ENCODE results near the gene NFE2L3.

NFE2L3 gene

DNA sequence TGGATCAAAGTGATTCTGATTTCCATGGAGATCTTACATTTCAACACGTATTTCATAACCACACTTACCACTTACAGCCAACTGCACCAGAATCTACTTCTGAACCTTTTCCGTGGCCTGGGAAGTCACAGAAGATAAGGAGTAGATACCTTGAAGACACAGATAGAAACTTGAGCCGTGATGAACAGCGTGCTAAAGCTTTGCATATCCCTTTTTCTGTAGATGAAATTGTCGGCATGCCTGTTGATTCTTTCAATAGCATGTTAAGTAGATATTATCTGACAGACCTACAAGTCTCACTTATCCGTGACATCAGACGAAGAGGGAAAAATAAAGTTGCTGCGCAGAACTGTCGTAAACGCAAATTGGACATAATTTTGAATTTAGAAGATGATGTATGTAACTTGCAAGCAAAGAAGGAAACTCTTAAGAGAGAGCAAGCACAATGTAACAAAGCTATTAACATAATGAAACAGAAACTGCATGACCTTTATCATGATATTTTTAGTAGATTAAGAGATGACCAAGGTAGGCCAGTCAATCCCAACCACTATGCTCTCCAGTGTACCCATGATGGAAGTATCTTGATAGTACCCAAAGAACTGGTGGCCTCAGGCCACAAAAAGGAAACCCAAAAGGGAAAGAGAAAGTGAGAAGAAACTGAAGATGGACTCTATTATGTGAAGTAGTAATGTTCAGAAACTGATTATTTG is 33.3 kb downstream of the NFE2L3 start:
- H3K27ac ChIP-seq, result peak overlapping the region in 3 of 11 experiments; percentile 1 to 50 (median 17); a peak in 1 of 22 replicates
- peaks cover 70 to 99% (median 93%) of the 10 kb centered on the region in 11 experiments for H4K20me1 ChIP-seq
- H3K4me3 ChIP-seq, result no peak overlapping the region
- TF ChIP-seq Cebpa-rat (IDR thresholded peaks at IDR 0.05), result no peak
- H3K4me1 ChIP-seq, result peaks cover 0 to 15% (median 0%) of the 10 kb centered on the region in 10 experiments; a peak in 3 of 20 replicates
- peaks cover 23 to 54% (median 32%) of the 10 kb centered on the region in 11 experiments for H3K36me3 ChIP-seq
- H3K9ac ChIP-seq, result no peak overlapping the region
- H3K4me2 ChIP-seq, result no peak overlapping the region
- H3K27me3 ChIP-seq, result no peaks in the 10 kb centered on the region
- no peaks in the 10 kb centered on the region for H3K9me3 ChIP-seq (replicated peaks in 1 of 11)

DNA sequence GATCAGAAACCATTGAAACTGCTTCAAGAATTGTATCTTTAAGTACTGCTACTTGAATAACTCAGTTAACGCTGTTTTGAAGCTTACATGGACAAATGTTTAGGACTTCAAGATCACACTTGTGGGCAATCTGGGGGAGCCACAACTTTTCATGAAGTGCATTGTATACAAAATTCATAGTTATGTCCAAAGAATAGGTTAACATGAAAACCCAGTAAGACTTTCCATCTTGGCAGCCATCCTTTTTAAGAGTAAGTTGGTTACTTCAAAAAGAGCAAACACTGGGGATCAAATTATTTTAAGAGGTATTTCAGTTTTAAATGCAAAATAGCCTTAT is 33.8 kb downstream of the NFE2L3 start:
- Histone ChIP-seq H4K20me1 (peaks cover 74 to 100% (median 94%) of the 10 kb centered on the region in 11 experiments), H3K4me3 (no peak overlapping the region), H3K9ac (no peak overlapping the region), H3K36me3 (peaks cover 28 to 59% (median 37%) of the 10 kb centered on the region in 11 experiments), H3K9me3 (replicated peaks in 1 of 11) (no peaks in the 10 kb centered on the region), H3K4me1 (peaks cover 0 to 15% (median 2%) of the 10 kb centered on the region in 10 experiments; a peak in 4 of 20 replicates), H3K27me3 (no peaks in the 10 kb centered on the region), H3K4me2 (no peak overlapping the region), H3K27ac (0 out of 22 replicates have a peak overlapping the region, but pooled peaks of 2 of the 11 experiments have one; percentile 1 to 14)
- no peak for TF ChIP-seq Cebpa-rat (IDR thresholded peaks at IDR 0.05)

DNA sequence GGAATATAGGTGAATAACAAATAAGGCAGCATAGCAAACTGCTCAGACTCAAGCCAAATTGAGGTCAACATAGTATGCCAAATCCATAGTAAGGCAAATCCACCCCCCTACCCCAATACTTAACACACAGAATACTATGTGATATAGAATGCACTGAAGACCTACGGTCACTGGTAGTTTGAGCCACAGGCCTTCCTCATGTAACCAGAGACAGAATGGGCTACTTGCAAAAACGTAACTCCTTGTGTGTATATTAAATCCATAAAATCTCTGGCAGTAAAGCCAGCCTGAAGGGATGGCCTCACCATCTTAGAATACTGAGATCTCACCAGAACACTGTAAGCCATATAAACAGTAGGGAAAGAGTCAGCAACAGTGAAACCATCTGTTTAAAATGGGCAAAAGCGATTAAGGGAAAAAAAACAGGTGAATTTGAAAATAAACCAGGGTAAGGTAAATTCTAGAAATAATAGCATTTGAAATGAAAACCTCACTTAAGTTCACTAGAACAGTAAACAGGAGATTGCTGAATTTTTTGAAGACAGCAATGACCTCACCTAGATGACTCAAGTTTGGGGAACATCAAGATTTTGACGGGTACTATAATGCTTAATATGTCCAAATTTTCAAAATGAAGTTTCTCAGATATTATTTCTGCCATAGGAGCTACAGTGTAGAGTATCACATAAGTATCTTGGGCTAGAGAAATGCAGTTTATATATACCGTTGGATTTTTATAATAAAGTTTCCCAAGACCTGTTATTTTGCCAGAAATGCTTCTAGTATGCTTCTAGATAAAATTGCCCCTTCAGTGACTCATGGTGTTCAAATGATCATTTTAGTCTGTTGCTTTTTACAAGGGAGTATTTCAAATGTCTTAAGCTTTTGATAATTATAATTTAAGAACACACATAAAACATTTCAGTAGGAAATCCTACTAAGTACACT is 34.6 kb downstream of the NFE2L3 start:
- peaks cover 80 to 100% (median 97%) of the 10 kb centered on the region in 11 experiments for H4K20me1 ChIP-seq
- peaks cover 0 to 16% (median 3%) of the 10 kb centered on the region in 10 experiments; a peak in 4 of 20 replicates for H3K4me1 ChIP-seq

DNA sequence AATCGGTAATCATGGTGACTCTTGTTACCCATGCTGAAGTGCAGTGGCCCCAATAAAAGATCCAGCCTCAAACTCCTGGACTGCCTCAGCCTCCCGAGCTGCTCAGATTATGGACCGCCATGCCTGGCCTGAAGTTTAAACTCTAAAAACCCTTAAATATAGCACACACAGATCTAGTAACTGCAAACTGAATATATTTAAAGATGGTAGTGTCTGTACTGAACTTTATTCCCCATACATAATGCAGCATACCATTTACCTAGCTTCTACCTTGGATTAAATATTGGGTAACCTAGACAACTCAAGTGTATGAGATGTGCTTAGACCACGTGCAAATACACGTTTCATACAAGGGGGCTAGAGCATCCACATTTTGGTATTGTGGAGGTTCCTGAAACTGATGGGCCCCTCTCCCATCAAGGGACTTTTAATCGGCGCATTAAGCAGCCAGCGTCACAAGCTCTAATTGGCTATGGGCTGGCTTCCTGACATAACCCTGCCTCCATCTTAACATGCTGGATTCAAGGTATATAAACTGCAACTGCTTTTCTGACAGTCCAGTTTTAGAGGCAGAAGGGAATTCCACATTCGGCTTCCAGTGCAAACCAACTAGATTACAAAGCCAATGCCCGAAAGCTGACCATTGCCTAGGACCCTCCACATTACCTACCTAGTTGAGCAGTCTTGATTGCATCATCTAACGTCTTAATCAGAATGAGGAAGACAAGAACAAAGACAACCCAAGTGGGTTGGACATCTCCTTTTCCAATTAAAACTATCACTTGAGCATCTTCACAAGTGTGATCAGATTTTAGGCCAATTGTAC is 35.6 kb downstream of the NFE2L3 start:
- Histone ChIP-seq H3K27ac (peak overlapping the region in 7 of 11 experiments; percentile 1 to 45 (median 31); a peak in 9 of 22 replicates), H3K9me3 (replicated peaks in 1 of 11) (no peaks in the 10 kb centered on the region), H3K4me2 (no peak overlapping the region), H3K9ac (no peak overlapping the region), H4K20me1 (peaks cover 89 to 100% (median 100%) of the 10 kb centered on the region in 11 experiments), H3K4me3 (no peak overlapping the region), H3K27me3 (no peaks in the 10 kb centered on the region), H3K36me3 (peaks cover 46 to 77% (median 55%) of the 10 kb centered on the region in 11 experiments), H3K4me1 (peaks cover 3 to 24% (median 8%) of the 10 kb centered on the region in 10 experiments)
- TF ChIP-seq Cebpa-rat (IDR thresholded peaks at IDR 0.05), result peak in 5 of 11 experiments; percentile 32 to 76 (median 56); a peak in 8 of 22 replicates

More for the DNA sequence above, 34.6 kb downstream of the NFE2L3 start:
- no peak for TF ChIP-seq Cebpa-rat (IDR thresholded peaks at IDR 0.05)
- Histone ChIP-seq H3K27ac (0 out of 22 replicates have a peak overlapping the region, but pooled peaks of 1 of the 11 experiments have one; percentile 1), H3K36me3 (peaks cover 37 to 68% (median 45%) of the 10 kb centered on the region in 11 experiments), H3K4me3 (no peak overlapping the region), H3K9ac (no peak overlapping the region), H3K27me3 (no peaks in the 10 kb centered on the region), H3K9me3 (replicated peaks in 1 of 11) (no peaks in the 10 kb centered on the region), H3K4me2 (no peak overlapping the region)

DNA sequence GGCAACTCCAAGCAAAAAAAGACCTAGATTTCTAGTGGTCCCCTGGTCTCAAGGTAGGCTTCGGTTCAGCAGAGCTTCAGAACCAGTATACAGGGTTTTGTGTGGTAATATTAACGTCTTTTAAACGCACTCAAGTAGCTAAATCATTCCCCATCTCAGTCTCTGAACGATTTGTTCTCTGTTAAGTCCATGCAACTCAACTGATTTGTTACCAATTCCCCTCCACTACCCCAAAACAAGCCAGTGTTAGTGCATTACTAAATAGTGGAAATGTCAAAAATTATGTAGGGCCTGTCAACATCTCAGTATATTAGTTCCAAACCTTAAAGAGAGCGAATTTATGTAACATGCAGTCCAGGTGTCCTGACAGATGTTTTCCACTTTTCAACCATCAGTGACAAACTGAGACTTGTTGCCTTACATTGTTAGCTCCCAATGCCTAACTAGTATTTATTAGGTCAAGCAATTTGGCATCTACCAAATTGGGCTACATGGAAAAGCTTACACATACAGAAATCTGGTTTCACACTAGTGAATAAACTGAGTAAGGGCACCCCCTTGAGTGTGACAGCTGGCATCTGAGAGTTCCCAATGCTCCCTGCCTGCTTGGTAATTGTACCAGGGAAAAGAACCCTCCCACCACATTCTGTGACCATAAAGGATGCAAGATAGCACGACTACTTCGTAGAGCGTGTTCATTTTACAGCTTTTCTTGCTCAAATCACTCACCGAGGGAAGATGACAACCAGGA is 36.4 kb downstream of the NFE2L3 start:
- peaks cover 54 to 85% (median 63%) of the 10 kb centered on the region in 11 experiments for H3K36me3 ChIP-seq
- peak overlapping the region in 5 of 11 experiments; percentile 27 to 39 (median 31); a peak in 6 of 22 replicates for H3K27ac ChIP-seq
- H3K4me2 ChIP-seq, result no peak overlapping the region
- no peak overlapping the region for H3K4me3 ChIP-seq
- H3K27me3 ChIP-seq, result no peaks in the 10 kb centered on the region
- H3K4me1 ChIP-seq, result peaks cover 11 to 32% (median 16%) of the 10 kb centered on the region in 10 experiments
- no peak overlapping the region for H3K9ac ChIP-seq
- peaks cover 96 to 100% (median 100%) of the 10 kb centered on the region in 11 experiments for H4K20me1 ChIP-seq
- no peaks in the 10 kb centered on the region for H3K9me3 ChIP-seq (replicated peaks in 1 of 11)
- no peak; a peak in 1 of 22 replicates for TF ChIP-seq Cebpa-rat (IDR thresholded peaks at IDR 0.05)

DNA sequence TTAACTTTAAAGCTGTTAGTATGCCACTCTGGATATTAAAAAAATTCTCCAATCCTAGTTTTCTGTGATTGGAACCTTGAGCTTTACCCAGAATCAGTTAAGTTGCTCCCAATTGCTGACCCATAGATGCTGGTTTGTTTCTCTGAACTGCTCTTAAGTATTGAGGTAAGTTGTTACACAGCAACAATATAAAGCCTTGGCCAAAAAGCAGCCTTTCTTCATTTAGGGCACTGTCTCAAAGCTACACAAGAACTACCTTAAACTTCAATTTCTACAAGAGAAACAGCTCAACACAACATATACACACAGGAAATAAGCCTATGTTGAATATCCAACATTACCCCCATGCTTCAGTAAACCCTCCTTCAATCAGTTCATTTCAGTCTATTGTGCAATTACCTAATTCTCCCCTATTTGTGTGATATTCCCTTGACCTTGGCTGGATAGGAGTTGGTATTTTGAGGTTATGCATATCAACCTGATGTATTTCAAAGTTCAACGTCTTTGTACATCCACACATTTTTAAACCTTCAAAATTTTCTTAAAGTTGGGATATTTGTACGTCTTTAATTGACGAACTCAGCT is 37.1 kb downstream of the NFE2L3 start:
- no peaks in the 10 kb centered on the region for H3K9me3 ChIP-seq (replicated peaks in 1 of 11)
- TF ChIP-seq Cebpa-rat (IDR thresholded peaks at IDR 0.05), result no peak
- peaks cover 17 to 39% (median 22%) of the 10 kb centered on the region in 10 experiments for H3K4me1 ChIP-seq
- no peak overlapping the region for H3K27ac ChIP-seq
- no peak overlapping the region for H3K4me3 ChIP-seq
- peaks cover 61 to 92% (median 69%) of the 10 kb centered on the region in 11 experiments for H3K36me3 ChIP-seq
- peaks cover 96 to 100% (median 100%) of the 10 kb centered on the region in 11 experiments for H4K20me1 ChIP-seq
- no peak overlapping the region for H3K9ac ChIP-seq
- H3K4me2 ChIP-seq, result no peak overlapping the region
- no peaks in the 10 kb centered on the region for H3K27me3 ChIP-seq

DNA sequence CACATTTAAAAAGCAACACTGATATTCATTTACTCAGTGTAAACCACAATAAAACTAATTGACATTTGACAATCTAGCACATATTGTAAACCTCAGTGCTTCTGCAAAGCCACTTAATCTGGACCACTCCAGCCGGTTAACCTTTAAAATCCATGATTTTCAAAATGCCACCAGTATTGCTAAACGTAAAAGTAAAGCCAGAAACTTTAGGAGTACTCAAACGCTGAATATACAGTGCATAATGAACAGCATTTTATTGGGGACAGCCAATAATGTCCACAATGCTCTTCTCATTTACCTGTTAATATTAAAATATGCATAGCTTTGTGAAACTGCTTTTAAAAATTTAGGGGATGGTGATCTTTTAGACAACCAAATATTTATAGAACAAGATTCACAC is 37.7 kb downstream of the NFE2L3 start:
- Histone ChIP-seq H3K4me1 (peaks cover 24 to 45% (median 29%) of the 10 kb centered on the region in 10 experiments), H3K4me3 (no peak overlapping the region), H3K36me3 (peaks cover 67 to 97% (median 76%) of the 10 kb centered on the region in 11 experiments), H3K27me3 (no peaks in the 10 kb centered on the region), H3K9me3 (replicated peaks in 1 of 11) (no peaks in the 10 kb centered on the region), H3K27ac (no peak overlapping the region), H4K20me1 (peaks cover 97 to 100% (median 100%) of the 10 kb centered on the region in 11 experiments), H3K9ac (no peak overlapping the region), H3K4me2 (no peak overlapping the region)
- no peak for TF ChIP-seq Cebpa-rat (IDR thresholded peaks at IDR 0.05)

Measured in BLaER1 treated with 17β-estradiol and CSF1 and Interleukin-3, amounts not matched to agents 10 nM and 100 nM (cell line).